HAP-1 (cell line): ENCODE data around the gene TACR1.

Experiments used
- DNase-seq, 2 experiments: peaks; one replicate each; pipeline ENCODE4 v3.0.0-alpha.2; 2016 to 2020; ENCODE audit warnings: low spot score in 2 of 2
- H3K27me3 ChIP-seq: fragments of 250-450 bp; sonication (Bioruptor Pico); 2 replicates; pipeline ENCODE4 v1.5.1; 2020; ENCODE audit warnings: low read depth, mild to moderate bottlenecking, moderate library complexity
- H3K36me3 ChIP-seq: fragments of 250-450 bp; sonication (Bioruptor Pico); replicated peaks from 2 replicates; pipeline ENCODE4 v1.5.1; 2020; ENCODE audit warnings: mild to moderate bottlenecking
- H3K4me1 ChIP-seq: fragments of 250-450 bp; sonication (Bioruptor Pico); 2 replicates; pipeline ENCODE4 v1.5.1; 2020; ENCODE audit warnings: mild to moderate bottlenecking
- H3K4me3 ChIP-seq: fragments of 250-450 bp; sonication (Bioruptor Pico); 2 replicates; pipeline ENCODE4 v1.5.1; 2020; ENCODE audit warnings: mild to moderate bottlenecking, moderate library complexity
- H3K9me3 ChIP-seq: fragments of 250-450 bp; sonication (Bioruptor Pico); 2 replicates; pipeline ENCODE4 v1.5.1; 2020; ENCODE audit warnings: mild to moderate bottlenecking, moderate library complexity
- in situ Hi-C: fragments of 300-500 bp; cut with MboI; formaldehyde crosslinking; loops from 3 replicates; pipeline ENCODE4 v1.14.3; 2020; ENCODE audit warnings: low sequenced_read_pairs, inconsistent platforms, mixed read lengths

Gene TACR1

GRCh38 chr2:75113231-75113869 lies 86.0 kb downstream of the TACR1 start:
- in situ Hi-C loops: no loop called here
- H3K9me3 ChIP-seq: no peaks in the 10 kb centered on the region
- H3K4me3 ChIP-seq: no peak overlapping the region
- peaks cover 28% of the 10 kb centered on the region for H3K4me1 ChIP-seq
- peak in 1 of 2 experiments; percentile 17 for DNase-seq
- no peaks in the 10 kb centered on the region for H3K36me3 ChIP-seq
- H3K27me3 ChIP-seq: no peaks in the 10 kb centered on the region

GRCh38 chr2:75108937-75109482 lies 90.3 kb downstream of the TACR1 start:
- peak in 1 of 2 experiments; percentile 33 for DNase-seq
- in situ Hi-C loops: no loop called here
- Histone ChIP-seq H3K9me3 (no peaks in the 10 kb centered on the region), H3K36me3 (no peaks in the 10 kb centered on the region), H3K27me3 (no peaks in the 10 kb centered on the region), H3K4me3 (no peak overlapping the region), H3K4me1 (peaks cover 33% of the 10 kb centered on the region)

- no peak for DNase-seq
- no peaks in the 10 kb centered on the region for H3K4me1 ChIP-seq
Measured at GRCh38 chr2:75102011-75102410, 97.3 kb downstream of the TACR1 start.

GRCh38 chr2:75100801-75101151 lies 98.5 kb downstream of the TACR1 start:
- no peak overlapping the region for H3K4me3 ChIP-seq
- H3K27me3 ChIP-seq: no peaks in the 10 kb centered on the region
- no peaks in the 10 kb centered on the region for H3K36me3 ChIP-seq
- no peaks in the 10 kb centered on the region for H3K9me3 ChIP-seq
- in situ Hi-C loops: no loop called here
- DNase-seq: no peak
- H3K4me1 ChIP-seq: no peaks in the 10 kb centered on the region

More at GRCh38 chr2:75102011-75102410, 97.3 kb downstream of the TACR1 start:
- H3K27me3 ChIP-seq: no peaks in the 10 kb centered on the region
- no peak overlapping the region for H3K4me3 ChIP-seq
- no peaks in the 10 kb centered on the region for H3K9me3 ChIP-seq
- in situ Hi-C loops: no loop called here
- H3K36me3 ChIP-seq: no peaks in the 10 kb centered on the region

- H3K4me3 ChIP-seq: no peak overlapping the region
- H3K36me3 ChIP-seq: no peaks in the 10 kb centered on the region
- DNase-seq: no peak
Measured at GRCh38 chr2:75100011-75100800, 99.1 kb downstream of the TACR1 start.

GRCh38 chr2:75099521-75099922 lies 99.8 kb downstream of the TACR1 start:
- no peak for DNase-seq
- in situ Hi-C loops: no loop called here
- no peak overlapping the region for H3K4me3 ChIP-seq

More at GRCh38 chr2:75100011-75100800, 99.1 kb downstream of the TACR1 start:
- Histone ChIP-seq H3K9me3 (no peaks in the 10 kb centered on the region), H3K27me3 (no peaks in the 10 kb centered on the region), H3K4me1 (no peaks in the 10 kb centered on the region)
- in situ Hi-C loops: no loop called here

GRCh38 chr2:75098856-75099255 lies 100.5 kb downstream of the TACR1 start:
- no peaks in the 10 kb centered on the region for H3K36me3 ChIP-seq
- in situ Hi-C loops: no loop called here
- H3K9me3 ChIP-seq: no peaks in the 10 kb centered on the region
- peak in 1 of 2 experiments; percentile 46 for DNase-seq
- H3K27me3 ChIP-seq: no peaks in the 10 kb centered on the region
- no peaks in the 10 kb centered on the region for H3K4me1 ChIP-seq
- no peak overlapping the region for H3K4me3 ChIP-seq

More at GRCh38 chr2:75099521-75099922, 99.8 kb downstream of the TACR1 start:
- Histone ChIP-seq H3K9me3 (no peaks in the 10 kb centered on the region), H3K4me1 (no peaks in the 10 kb centered on the region), H3K36me3 (no peaks in the 10 kb centered on the region), H3K27me3 (no peaks in the 10 kb centered on the region)

- Histone ChIP-seq H3K4me1 (no peaks in the 10 kb centered on the region), H3K27me3 (no peaks in the 10 kb centered on the region), H3K36me3 (no peaks in the 10 kb centered on the region), H3K9me3 (no peaks in the 10 kb centered on the region), H3K4me3 (no peak overlapping the region)
- in situ Hi-C loops: no loop called here
- no peak for DNase-seq
Measured at GRCh38 chr2:75097831-75098230, 101.5 kb downstream of the TACR1 start.

- Histone ChIP-seq H3K36me3 (no peaks in the 10 kb centered on the region), H3K9me3 (no peaks in the 10 kb centered on the region), H3K4me3 (no peak overlapping the region), H3K27me3 (no peaks in the 10 kb centered on the region), H3K4me1 (no peaks in the 10 kb centered on the region)
- DNase-seq: no peak
- in situ Hi-C loops: no loop called here
Measured at GRCh38 chr2:75094405-75094804, 104.9 kb downstream of the TACR1 start.

GRCh38 chr2:75090770-75091515 lies 108.4 kb downstream of the TACR1 start:
- H3K36me3 ChIP-seq: no peaks in the 10 kb centered on the region
- no peaks in the 10 kb centered on the region for H3K9me3 ChIP-seq
- H3K4me3 ChIP-seq: no peak overlapping the region
- DNase-seq: no peak
- no peaks in the 10 kb centered on the region for H3K27me3 ChIP-seq
- H3K4me1 ChIP-seq: no peaks in the 10 kb centered on the region
- in situ Hi-C loops: no loop called here

- Histone ChIP-seq H3K27me3 (no peaks in the 10 kb centered on the region), H3K4me3 (no peak overlapping the region), H3K4me1 (no peaks in the 10 kb centered on the region), H3K36me3 (no peaks in the 10 kb centered on the region), H3K9me3 (no peaks in the 10 kb centered on the region)
- no peak for DNase-seq
- in situ Hi-C loops: no loop called here
Measured at GRCh38 chr2:75089471-75089870, 109.8 kb downstream of the TACR1 start.

- DNase-seq: no peak
- no peaks in the 10 kb centered on the region for H3K36me3 ChIP-seq
- in situ Hi-C loops: no loop called here
Measured at GRCh38 chr2:75088791-75089190, 110.5 kb downstream of the TACR1 start.

GRCh38 chr2:75087736-75088135 lies 111.6 kb downstream of the TACR1 start:
- H3K9me3 ChIP-seq: no peaks in the 10 kb centered on the region
- H3K4me3 ChIP-seq: no peak overlapping the region
- no peaks in the 10 kb centered on the region for H3K4me1 ChIP-seq
- no peaks in the 10 kb centered on the region for H3K36me3 ChIP-seq
- in situ Hi-C loops: no loop called here
- H3K27me3 ChIP-seq: no peaks in the 10 kb centered on the region
- DNase-seq: no peak

More at GRCh38 chr2:75088791-75089190, 110.5 kb downstream of the TACR1 start:
- Histone ChIP-seq H3K4me3 (no peak overlapping the region), H3K4me1 (no peaks in the 10 kb centered on the region), H3K27me3 (no peaks in the 10 kb centered on the region), H3K9me3 (no peaks in the 10 kb centered on the region)

GRCh38 chr2:75079575-75079974 lies 119.7 kb downstream of the TACR1 start:
- H3K9me3 ChIP-seq: no peaks in the 10 kb centered on the region
- no peaks in the 10 kb centered on the region for H3K27me3 ChIP-seq
- in situ Hi-C loops: no loop called here
- no peaks in the 10 kb centered on the region for H3K36me3 ChIP-seq
- no peak overlapping the region for H3K4me3 ChIP-seq
- DNase-seq: no peak
- H3K4me1 ChIP-seq: no peaks in the 10 kb centered on the region
